Astrocyte (in vitro differentiated cells and primary cell): ENCODE data around the gene NINJ1.

ENCODE experiments used
- CTCF ChIP-seq: IDR thresholded peaks from 2 replicates; pipeline ENCODE4 v1.5.1; 2011; ENCODE audit warnings: low read depth, mild to moderate bottlenecking, inconsistent platforms, low read length, moderate library complexity; ENCODE audit not compliant: insufficient read depth
- EZH2 ChIP-seq: IDR thresholded peaks from 2 replicates; pipeline ENCODE4 v1.6.1; 2012; ENCODE audit warnings: mild to moderate bottlenecking, low read length, inconsistent platforms; ENCODE audit not compliant: insufficient read depth

GRCh38 chr9:93108291-93109041, 25.6 kb downstream of the NINJ1 start:
- TF ChIP-seq CTCF (no peak), EZH2 (no peak)
